Erythroblast (primary cell): ENCODE measurements around the gene DUSP9.

Experiments
- GATA1 ChIP-seq: IDR thresholded peaks from 2 replicates; pipeline ENCODE4 v1.6.1; 2011; ENCODE audit warnings: low read depth, mild to moderate bottlenecking, control low read depth, low read length, moderate library complexity
- POLR2A ChIP-seq: IDR thresholded peaks from 2 replicates; pipeline ENCODE4 v1.6.1; 2011; ENCODE audit warnings: mild to moderate bottlenecking, low read length

- TF ChIP-seq POLR2A, result no peak
- no peak for TF ChIP-seq GATA1
Measured at GRCh38 chrX:153700376-153700945, 53.5 kb downstream of the DUSP9 start.
